GM18511 (cell line): ENCODE data around the gene GPC2.
A peak's percentile ranks its signal among the peaks of the same experiment; 100 is the strongest.
"Not testable (repeated sequence)": the region's sequence is repeated elsewhere in the genome, so short reads cannot be mapped to it uniquely, and the experiment has no call there.

Experiments
- ATAC-seq: cut with Tn5 transposase; IDR thresholded peaks from one replicate; pipeline ENCODE4 v1.9.1; 2021; ENCODE audit warnings: mild to moderate bottlenecking, moderate library complexity; ENCODE audit not compliant: unreplicated experiment

GPC2 gene, protein sequence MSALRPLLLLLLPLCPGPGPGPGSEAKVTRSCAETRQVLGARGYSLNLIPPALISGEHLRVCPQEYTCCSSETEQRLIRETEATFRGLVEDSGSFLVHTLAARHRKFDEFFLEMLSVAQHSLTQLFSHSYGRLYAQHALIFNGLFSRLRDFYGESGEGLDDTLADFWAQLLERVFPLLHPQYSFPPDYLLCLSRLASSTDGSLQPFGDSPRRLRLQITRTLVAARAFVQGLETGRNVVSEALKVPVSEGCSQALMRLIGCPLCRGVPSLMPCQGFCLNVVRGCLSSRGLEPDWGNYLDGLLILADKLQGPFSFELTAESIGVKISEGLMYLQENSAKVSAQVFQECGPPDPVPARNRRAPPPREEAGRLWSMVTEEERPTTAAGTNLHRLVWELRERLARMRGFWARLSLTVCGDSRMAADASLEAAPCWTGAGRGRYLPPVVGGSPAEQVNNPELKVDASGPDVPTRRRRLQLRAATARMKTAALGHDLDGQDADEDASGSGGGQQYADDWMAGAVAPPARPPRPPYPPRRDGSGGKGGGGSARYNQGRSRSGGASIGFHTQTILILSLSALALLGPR

DNA sequence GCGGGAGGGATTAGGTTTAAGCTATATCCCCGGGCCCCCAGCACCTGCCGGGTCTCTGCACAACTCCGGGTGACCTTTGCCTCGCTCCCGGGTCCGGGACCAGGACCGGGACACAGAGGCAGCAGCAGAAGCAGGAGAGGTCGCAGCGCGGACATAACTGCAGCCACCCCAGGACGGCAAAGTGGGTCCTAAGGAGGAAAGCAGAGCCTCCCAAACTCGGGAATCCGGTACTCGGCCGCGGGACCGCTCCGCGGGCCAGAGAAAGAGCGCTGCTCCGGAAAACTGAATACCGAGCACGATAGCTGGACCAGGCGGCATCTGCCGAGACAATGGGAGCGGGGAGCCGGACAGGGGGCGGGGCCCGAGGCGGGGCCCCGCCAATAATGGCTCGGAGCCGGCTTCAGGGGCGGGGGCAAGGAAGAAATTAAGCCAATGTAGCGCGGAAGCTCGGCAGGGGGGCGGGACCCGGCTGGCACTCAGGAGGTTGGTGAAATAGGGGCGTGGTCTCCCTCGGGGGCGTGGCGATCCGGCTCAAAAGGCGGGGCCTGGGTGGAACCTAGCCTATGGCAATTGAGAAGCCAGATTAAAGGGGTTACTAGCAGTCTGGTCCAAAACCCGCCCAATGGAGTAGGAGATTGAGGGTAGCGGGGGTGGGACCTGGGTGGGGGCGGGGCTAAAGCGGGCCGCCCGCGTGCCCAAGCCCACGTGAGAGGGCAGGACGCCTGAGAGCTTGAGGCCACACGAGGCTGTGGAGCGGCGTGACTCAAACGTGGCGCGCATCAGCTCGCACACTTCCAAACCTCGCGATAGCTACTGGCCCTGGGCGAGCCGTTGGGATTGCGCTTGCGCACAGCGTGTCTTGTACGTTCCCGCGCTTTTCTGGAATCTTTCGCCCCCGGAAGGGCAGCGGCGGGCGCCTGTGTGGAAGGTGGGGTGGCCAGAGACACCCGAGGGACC lies at the start of gene GPC2, which contains the start of gene STAG3:
GPC2 (minus strand) TSS at position 337 of the 957 bp plus-strand sequence; CDS start at position 155, 182 bp downstream.
STAG3 (plus strand) TSS at position 874 of the 957 bp plus-strand sequence. CDS start 2,639 bp downstream, outside the sequence.
- ATAC-seq, result peak; percentile 92

DNA sequence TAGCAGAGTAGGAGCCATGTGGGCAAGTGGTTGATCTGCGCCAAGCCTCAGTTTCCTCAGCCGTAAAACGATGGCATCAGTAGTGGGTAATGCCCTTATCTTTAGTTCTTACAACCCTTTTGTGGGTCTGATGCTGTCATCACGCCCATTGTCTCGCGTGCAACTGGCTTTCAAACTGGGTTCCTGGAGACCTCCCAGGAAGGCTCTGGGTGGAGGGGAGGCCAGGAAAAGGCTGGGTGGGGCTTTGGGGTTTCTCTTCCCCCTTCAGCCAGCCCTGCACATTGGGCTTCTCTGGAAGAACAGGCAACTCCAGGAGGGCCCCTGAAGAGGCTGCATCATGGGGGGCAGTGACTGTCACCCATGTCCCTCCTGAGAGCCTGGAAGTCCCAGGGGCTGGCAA lies 47.7 kb upstream of the GPC2 start:
- not testable (repeated sequence) for ATAC-seq

DNA sequence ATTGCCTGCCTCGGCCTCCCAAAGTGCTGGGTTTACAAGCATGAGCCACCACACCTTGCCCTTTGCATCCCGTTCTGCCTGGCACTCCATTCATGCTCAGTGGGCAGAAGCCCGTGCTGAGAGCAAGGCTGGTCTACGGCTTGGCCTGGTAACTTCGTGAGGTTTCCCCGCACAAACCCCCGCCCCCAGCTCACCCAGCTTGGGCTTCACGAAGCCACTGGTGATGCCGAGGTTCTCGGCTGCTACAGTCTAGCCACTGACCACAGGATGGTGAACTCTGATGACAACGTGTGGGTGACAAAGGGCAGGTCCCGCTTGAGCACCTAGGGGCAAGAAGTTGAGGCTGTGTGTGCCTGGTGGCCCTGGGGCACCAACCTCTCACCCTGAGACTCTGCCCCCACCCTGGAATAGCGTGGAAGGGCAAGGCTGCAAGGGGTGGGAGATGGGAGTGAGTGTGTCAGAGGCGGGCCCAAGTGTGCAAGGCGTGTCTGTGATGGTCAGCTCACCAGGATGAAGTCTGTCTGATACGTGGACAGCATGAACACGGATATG lies 46.3 kb upstream of the GPC2 start:
- not testable (repeated sequence) for ATAC-seq

DNA sequence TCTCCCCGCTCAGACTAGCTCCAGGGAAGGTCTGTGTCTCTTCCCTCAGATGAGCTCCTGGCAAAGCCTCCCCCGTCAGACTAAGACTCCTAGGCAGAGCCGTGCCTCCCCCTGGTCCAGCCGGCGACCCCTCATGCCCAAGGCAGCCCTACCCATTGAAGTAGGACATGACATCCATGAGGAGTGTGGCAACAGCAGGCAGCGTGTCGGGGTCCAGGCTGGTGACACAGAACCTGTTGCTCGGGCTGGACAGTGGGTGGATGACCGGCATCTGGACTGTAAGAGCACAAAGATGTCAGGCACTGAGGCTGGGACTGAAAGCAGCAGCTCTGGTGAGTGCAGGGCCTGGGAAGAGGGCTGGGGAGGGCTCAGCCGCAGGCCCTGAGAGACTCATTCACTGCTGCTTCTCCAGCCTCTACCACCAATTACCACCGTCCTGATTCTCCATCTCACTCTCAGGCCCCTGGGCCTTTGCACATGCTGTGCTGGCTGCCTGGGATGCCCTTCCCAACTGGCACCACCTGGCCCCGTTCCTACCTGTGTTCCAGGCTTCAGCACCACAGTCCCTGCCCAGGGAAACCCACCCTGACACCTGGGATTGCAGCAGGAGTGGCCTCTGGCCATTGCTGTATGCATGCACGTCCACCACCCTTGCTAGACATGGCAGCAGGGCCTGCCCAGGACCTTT lies 45.4 kb upstream of the GPC2 start:
- ATAC-seq, result no peak

DNA sequence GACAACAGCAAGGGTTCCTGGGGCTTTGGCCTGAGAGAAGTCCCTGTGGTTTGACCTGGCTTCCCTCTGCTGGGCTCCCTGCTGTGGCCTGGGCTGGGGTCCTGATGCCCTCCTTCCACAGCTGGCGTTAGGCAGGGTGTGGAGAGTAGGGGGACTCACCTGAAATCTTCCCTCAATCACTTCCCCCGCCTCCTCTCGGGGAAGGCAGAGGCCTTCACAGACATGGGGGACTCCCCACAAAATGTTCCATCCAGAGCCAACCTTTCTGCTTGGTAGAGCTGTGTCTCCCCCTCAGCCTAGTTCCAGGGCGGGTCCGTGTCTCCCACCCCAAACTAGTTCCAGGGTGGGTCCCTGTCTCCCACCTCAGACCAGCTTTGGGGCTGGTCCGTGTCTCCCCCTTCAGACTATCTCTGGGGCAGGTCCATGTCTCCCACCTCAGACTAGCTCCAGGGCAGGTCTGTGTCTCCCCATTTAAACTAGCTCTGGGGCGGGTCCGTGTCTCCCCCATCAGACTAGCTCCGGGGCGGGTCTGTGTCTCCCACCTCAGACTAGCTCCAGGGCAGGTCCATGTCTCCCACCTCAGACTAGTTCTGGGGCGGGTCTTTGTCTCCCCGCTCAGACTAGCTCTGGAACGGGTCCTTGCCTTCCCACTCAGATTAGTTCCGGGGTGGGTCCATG lies 44.7 kb upstream of the GPC2 start:
- no peak for ATAC-seq

DNA sequence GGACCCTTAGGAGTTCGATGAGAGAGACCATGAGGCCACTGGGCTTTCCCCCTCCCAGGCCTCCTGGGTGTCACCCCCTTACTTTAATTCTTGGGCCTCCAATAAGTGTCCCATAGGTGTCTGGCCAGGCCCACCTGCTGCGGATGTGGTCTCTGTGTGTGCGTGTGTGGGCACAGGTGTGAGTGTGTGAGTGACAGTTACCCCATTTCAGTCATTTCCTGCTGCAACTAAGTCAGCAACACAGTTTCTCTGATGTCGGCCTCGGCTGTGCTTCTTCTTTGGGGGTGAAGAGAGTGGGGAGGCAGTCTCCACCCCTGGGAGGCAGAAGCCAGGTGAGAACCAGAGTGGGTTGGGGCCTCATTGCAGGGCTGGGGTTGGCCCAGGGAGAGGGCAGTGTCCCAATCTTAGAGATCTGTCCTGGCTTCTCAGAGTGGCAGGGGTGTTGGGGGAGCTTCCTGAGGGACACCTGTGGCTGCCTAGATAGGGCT lies 44.1 kb upstream of the GPC2 start:
- peak; percentile 62 for ATAC-seq

DNA sequence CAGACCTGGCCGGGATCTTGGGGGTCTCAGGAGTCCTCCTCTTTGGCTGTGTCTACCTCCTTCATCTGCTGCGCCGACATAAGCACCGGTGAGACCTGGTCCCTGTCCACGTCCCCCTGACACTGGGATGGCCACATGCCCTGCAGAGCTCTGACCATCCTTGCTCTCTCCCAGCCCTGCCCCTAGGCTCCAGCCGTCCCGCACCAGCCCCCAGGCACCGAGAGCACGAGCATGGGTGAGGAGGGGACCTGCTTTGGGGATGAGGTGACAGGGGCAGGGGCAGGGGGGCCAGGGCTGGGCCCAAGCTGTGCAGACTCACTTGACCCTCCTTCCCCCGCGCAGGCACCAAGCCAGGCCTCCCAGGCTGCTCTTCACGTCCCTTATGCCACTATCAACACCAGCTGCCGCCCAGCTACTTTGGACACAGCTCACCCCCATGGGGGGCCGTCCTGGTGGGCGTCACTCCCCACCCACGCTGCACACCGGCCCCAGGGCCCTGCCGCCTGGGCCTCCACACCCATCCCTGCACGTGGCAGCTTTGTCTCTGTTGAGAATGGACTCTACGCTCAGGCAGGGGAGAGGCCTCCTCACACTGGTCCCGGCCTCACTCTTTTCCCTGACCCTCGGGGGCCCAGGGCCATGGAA lies 43.5 kb upstream of the GPC2 start:
- peak; percentile 9 for ATAC-seq

DNA sequence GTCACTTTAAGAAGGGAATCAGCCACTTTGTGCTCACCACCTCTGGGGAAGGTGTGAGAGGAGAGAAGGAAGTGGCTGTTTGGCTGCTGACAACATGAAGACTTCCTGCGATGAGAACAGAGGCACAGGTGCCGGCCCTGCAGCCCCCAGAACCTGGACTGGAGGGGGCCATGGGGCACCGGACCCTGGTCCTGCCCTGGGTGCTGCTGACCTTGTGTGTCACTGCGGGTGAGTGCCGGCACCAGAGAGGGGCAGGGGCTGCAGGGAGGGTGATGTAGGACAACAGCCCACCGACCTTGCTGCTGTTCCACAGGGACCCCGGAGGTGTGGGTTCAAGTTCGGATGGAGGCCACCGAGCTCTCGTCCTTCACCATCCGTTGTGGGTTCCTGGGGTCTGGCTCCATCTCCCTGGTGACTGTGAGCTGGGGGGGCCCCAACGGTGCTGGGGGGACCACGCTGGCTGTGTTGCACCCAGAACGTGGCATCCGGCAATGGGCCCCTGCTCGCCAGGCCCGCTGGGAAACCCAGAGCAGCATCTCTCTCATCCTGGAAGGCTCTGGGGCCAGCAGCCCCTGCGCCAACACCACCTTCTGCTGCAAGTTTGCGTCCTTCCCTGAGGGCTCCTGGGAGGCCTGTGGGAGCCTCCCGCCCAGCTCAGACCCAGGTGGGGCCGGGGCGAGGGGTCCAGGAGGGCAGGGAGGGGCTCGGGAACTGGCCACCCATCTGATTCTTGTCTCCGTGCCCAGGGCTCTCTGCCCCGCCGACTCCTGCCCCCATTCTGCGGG lies 42.8 kb upstream of the GPC2 start, which contains the start of gene PVRIG:
PVRIG (plus strand) TSS at position 149 of the 785 bp plus-strand sequence; CDS start at position 171, 22 bp downstream.
- not testable (repeated sequence) for ATAC-seq

DNA sequence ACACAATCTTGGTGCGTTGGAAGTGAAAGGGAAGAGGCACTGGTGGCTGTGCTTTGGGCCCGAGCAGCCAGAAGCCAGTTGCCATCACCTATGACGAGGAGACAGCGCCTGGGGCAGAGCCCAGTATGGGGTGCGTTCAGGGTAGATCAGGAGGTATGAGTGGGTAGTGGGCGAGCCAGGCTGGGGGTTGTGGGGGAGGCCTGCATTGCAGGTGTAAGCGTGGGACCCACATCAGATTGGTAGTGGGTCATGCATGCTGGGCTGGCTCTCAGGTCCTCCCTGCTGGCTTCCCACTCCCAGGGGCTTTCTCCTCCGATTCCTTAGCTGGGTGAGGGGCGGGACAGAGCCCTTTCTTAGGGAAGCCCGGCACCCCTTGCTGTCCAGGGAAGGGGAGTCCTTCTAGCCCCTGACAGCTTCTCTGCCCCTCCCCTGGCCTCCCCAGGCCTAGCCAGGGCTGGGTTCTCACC lies 42.1 kb upstream of the GPC2 start:
- no peak for ATAC-seq

DNA sequence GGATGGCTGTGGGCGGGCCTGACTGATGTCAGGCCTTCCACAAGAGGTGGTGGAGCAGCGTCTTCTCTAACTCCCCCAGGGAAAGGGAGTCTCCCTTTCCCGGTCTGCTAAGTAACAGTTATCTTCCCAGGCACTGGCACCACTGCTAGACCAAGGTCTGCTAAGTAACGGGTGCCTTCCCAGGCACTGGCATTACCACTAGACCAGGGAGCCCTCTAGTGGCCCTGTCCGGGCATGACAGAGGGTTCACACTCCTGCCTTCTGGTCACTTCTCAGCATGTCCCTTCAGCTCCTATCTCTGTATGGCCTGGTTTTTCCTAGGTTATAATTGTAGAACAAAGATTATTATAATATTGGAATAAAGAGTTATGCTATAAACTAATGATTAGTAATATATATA lies 40.8 kb upstream of the GPC2 start:
- peak; percentile 8 for ATAC-seq

DNA sequence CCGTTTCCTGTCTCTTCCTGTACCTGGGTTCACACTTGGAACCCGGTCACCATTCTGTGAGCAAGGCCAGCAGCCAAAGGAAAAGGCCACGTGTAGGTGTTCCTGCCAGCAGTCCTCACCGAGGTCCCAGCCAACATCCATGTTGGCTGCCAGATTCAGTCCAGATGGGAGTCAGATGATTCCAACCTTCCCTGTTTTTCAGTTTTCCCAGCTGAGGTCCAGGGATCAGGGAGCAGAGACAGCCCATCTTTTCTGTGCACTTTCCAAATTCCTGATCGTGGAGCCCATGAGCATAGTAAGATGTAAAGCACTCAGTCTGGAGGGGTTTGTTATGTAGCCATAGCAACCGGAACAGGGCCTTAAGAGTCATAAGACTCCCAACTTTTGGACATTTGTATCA lies 38.7 kb upstream of the GPC2 start:
- ATAC-seq, result no peak

DNA sequence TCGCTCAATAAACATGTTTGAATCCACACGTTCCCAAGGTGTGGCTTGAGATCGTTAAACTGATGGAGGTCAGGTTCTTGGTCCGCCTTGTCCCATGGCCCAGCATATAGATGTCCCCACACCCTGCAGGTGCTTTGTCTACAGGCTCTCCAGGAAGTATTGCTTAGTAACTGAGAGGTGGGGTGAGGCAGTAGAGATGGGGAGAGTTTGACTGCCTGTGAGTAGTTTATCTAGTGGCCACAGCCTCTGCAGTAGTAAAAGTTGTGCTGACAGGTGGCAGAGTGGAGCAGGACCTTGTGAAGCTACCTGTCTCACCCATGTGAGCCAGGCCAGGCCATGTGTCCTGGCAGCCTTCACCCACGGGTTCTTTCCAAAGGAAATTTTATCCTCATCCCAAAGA lies 37.2 kb upstream of the GPC2 start:
- ATAC-seq, result not testable (repeated sequence)

DNA sequence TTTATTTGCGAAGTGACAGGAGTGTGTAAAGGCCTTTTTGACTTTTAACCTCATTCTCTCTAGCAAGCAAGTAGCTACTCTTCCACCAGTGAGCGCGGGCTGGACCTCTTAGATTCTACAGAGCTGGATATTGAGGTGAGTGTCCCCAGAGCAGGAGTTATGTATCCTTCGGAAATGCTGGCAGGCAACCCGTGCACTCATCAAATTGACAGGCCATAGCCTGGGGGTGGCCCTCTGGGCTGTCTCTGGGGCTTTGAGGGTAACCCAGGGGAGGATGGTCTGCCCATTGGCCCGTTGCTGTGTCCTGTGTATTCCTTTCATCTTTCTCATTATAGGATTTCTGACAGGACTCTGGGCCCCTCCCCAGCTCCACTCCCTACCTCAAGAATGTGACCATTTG lies 36.5 kb upstream of the GPC2 start:
- ATAC-seq, result no peak

DNA sequence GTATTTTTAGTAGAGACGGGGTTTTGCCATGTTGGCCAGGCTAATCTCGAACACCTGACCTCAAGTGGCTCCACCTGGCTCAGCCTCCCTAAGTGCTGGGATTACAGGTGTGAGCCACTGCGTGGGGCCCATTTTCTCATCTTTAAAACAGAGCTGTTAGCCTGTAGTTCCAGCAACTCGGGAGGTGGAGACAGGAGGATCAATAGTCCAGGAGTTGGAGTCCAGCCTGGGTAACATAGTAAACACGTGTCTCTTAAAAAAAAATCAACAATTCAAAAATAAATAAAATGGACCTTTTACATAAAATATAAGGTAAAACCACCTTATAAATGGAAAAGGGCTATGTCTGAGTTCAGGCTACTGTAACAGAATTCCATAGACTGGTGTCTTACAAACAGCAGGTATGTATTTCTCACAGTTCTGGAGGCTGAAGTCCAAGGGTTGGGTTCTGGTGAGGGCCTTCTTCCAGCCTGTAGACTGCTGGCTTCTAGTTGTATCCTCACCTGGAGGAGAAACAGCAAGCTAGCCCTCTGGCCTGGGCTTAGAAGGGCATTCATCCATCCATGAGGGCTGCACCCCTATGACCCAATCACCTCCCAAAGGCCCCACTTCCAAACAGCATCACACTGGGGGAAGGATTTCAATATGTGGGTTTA lies 35.6 kb upstream of the GPC2 start:
- ATAC-seq, result no peak

DNA sequence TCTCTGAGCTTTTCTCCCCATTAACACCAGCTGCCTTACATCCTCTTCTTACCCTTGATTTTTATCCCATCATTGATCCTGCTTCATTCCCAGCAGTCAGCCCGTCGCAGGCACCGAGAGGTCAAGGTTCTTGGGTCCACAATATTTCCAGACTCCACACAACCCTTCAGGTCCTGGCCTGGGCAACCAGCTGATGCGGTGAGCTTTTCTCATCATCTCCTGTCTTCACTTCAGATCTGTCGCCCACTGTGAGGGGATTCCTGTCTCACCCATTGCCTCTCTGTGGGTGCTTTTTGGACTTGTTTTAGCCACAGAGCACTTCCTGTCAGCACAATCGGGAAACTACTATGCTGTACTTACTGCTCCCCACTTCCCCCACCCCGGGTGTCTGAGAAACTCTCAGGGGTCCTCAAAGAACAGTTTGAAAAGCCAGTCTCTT lies 34.2 kb upstream of the GPC2 start:
- ATAC-seq, result no peak

DNA sequence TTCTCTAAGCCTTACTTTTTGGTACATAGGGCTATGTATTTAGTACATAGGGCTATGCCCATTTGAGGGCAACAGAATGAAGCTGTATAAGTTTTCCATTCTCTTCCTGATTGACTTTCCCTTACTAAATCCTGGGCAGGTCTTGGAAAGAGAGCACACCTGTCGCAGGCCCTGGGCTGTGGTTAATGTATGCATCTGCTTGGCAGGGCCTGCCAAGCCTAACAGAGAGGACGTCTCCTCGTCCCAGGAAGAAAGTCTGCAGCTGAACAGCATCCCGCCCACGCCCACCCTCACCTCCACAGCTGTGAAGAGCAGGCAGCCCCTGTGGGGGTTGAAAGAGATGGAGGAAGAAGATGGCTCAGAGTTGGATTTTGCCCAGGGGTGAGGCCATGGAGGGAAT lies 33.6 kb upstream of the GPC2 start:
- ATAC-seq, result no peak

DNA sequence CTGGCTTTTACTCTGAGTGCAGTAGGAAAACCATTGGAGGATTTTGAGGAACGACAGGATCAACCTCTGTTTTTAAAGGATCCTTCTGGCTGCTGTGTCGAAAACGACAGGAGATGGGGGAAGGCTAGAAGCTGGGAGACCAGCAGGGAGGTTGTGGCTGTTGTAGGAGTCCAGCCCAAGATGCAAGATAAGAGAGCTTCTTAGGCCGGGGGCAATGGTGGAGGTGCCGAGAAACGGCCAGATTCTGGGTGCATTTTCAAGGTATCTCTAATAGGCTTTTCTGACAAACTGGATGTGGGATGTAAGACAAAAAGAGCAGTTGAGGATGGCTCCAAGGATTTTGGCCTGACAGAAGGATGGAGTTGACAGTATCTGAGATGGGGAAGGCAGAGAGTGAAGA lies 32.3 kb upstream of the GPC2 start:
- no peak for ATAC-seq
